Stimulated activated CD8-positive, alpha-beta memory T cell treated with anti-CD3 and anti-CD28 coated beads, Interleukin-4, amount 100 ng/mL, for 1 hour (primary cell): Measurements from ENCODE around the gene ZNF346.

Source experiments
- DNase-seq, 2 donors: peaks; one replicate each; pipeline ENCODE4 v3.0.0-alpha.2; 2020; ENCODE audit warnings: low read depth in 2 of 2, low spot score in 1 of 2

Gene ZNF346

DNA sequence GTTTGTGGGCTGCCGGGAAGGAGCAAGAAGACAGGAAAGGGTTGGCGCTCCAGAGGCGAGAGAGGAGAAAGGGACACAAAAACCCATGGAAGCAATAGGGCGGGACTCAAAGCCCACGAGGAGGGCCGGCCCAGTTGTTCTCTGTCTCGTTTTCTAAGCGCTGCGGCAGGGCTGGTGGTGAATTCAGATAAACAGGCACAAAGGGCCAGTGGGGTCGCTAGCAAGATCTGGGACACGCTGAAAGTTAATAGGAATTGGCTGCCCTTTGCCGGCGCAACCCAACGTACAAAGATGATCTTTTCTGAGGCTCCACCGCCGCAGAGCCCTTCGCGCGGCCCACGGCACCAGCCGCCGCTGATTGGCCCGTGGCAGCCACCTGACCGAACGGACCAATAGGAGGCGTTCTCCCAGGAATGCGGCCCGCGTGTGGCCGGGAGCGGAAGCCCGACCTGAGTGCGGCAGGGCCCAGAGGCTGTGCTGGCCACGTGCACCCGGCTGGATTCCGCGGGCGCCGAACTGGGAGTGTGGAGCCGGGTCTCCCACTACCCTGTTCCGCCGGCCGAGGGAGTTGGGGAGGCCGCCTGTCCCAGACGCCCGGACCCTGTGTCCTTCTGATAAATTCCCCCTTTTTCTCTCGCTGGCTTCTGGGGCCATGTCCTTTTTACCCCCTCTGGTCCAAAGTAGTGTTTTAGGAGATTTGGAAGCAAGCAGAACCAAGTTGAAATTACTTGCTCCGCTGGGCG is 94.3 kb downstream of the ZNF346 start:
- peak; percentile 34 to 67 for DNase-seq

DNA sequence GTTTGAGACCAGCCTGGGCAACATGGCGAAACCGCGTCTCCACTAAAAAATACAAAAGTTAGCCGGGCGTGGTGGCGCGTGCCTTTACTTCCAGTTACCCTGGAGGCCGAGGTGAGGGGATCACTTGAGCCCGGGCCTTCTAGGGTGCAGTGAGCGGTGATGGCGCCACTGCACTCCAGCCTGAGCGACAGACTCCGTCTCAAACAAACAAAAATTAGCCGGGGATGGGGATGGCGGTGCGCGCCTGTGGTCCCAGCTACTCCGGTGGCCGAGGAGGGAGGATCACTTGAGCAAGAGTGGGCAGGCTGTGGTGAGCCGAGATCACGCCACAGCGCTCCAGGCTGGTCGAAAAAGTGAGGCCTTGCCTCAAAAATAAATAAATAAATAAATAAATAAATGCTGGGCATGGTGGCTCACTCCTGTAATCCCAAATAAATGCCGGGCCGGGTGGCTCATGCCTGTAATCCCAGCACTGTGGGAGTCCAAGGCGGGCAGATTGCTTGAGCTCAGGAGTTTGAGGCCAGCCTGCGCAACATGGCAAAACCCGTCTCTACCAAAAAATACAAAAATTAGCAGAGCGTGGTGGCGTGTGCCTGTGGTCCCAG is 95.0 kb downstream of the ZNF346 start:
- DNase-seq: no peak

DNA sequence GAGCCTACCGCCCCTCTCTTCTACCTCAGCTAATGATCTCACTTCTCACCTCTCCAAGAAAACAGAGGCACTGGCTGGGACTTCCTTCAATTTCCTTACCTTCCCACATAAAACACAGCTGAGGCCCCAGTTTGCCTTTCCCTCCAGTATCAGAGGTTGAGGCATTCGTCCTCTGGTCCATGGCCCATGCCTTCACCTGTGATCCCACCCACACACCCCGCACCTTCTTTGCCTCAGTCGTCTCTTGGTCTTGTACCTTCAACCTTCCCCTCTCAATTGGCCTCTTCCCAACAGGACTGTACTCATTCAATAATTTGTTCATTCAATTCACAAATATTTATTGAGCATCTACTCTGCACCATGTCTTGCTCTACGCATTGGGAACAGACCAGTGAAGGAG is 100.1 kb downstream of the ZNF346 start:
- no peak for DNase-seq

DNA sequence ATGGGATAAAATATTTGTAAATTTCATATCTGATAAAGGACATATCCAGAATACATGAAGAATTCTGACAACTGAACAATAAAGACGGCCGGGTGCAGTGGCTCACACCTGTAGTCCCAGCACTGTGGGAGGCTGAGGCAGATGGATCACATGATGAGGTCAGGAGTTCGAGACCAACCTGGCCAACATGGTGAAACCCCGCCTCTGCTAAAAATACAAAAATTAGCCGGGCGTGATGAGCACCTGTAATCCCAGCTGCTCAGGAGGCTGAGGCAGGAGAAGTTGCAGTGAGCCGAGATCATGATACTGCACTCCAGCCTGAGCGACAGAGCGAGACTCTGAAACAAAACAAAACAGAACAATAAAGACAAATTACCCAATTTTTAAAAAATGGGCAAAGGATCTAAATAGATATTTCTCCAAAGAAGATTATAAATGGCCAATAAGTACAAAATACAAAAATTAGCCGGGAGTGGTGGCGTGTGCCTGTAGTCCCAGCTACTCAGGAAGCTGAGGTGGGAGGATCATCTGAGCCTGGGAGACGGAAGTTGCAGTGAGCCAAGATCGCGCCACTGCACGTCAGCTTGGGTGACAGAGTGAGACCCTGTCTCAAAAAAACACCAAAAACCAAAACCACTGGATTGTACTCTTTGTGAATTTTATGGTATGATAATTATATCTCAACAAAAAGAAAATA is 101.4 kb downstream of the ZNF346 start:
- DNase-seq: no peak

DNA sequence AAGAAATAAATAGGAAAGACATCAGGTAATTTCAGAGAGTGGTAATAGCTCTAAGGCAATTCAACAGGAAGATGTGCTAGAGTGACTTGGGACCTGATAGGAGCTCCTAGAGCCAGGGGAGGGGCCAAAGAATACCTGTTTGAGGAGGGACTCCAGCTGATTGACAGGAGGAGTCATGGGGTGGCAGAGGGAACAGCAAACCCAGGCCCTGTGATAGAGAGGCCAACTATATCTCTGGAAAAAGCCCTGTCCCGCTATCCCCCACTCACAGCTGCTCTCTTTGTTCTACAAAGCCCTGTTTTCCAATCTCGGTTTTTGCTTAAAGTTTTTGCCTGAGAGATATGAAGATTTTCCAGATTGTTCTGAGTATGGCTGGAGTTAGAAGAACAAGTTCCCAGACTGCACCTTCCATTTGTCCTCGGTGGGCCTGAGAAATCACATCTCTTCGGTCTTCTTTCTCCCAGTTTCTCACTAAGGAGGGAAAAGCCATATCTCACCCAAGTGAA is 102.0 kb downstream of the ZNF346 start:
- no peak for DNase-seq

DNA sequence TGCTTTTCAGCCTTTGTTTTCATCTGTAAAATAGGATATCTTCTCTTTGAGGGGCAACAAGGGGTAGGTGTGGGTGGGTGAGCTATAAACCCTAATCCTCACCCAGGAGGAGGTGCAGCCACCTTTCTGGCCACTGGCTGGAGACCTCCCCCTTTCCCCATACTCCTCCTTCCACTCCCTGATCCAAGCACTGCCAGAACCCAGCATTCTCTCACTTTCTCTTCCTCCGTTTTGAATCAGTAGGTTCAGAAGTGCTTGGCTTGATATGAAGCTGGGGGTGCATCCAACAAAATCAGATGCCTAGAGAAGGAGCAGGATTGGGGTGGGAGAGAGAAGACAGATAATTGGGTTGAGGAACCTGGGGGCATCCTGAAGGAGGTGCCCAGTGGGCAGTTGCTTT is 104.3 kb downstream of the ZNF346 start:
- DNase-seq: no peak

DNA sequence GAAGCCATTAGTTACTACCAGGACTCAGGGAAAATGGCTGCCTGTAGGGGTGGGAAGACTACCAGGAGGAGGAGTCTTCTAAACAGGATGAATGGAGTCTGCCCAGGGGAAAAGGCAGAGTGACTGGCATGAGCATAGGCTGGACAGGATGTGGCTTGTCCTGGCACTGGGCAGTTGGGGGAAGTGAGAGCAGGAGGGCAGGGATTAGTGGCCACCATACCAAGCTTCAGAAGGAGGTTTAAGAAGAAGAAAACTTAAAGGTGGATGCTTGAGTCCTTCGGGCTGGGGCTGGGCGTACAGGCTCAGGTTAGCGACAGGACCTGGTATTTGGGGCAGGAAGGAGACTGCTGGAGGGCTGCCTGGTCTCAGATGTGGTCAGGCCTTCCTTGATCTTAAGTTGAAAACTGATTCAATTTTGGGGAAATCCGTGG is 106.1 kb downstream of the ZNF346 start:
- DNase-seq: no peak

DNA sequence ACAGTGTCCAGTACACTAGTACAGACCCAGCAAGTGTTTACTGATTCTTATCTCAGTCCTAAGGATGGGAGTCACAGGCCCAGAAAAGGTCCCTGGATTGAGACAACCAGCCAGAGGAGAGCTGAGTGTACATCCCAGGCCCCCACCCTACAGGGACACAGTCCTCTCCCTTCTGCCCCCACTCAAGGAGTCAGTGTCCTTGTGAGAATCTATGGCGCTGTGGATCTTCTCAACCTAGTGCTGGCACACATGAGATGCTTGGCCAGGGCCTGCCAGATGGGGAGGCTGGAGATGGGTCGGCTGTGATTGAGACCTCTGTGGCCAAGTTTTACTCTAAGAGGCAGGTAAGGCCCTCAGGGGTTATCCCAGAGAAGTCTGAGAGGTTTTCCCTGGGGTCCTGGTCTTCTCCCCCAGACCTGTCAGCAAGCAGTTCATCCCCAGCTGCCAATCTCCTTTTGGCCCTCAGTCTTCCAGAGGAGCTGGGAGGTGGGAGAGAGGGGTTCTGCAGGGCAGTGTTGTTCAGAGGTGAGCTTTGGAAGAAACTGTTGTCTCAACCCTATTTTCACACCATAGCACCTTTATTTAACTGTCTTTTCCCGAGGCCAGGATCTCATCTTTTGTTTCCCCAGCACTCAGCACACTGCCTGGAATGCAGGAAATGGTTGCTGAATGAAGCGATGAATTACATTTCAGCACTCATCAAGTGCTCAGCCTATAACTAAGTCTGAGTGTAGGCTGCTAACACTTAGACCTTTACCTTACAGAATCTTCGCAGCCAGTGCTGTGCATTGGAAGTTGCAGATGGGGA is 107.9 kb downstream of the ZNF346 start:
- DNase-seq: no peak
